GM12865 (cell line): ENCODE data around the gene STX7.
A peak's percentile ranks its signal among the peaks of the same experiment; 100 is the strongest.
"Not testable (repeated sequence)": the region's sequence is repeated elsewhere in the genome, so short reads cannot be mapped to it uniquely, and the experiment has no call there.

ENCODE experiments used
- DNase-seq: peaks from one replicate; pipeline ENCODE4 v3.0.0; 2010; ENCODE audit warnings: low read depth
- H3K4me3 ChIP-seq: 2 replicates; pipeline ENCODE4 v1.5.1; 2011; ENCODE audit warnings: mild to moderate bottlenecking, low read depth, low read length, control low read depth
- TF ChIP-seq, protein P1 (sequence below): IDR thresholded peaks from 2 replicates; pipeline ENCODE4 v1.5.1; 2011; ENCODE audit warnings: low read length, control low read depth, low read depth, inconsistent platforms; ENCODE audit not compliant: insufficient read depth; ENCODE audit errors: missing control alignments

STX7 gene

GRCh38 chr6:132537145-132537544, 24.2 kb upstream of the STX7 start:
- TF ChIP-seq, protein P1, sequence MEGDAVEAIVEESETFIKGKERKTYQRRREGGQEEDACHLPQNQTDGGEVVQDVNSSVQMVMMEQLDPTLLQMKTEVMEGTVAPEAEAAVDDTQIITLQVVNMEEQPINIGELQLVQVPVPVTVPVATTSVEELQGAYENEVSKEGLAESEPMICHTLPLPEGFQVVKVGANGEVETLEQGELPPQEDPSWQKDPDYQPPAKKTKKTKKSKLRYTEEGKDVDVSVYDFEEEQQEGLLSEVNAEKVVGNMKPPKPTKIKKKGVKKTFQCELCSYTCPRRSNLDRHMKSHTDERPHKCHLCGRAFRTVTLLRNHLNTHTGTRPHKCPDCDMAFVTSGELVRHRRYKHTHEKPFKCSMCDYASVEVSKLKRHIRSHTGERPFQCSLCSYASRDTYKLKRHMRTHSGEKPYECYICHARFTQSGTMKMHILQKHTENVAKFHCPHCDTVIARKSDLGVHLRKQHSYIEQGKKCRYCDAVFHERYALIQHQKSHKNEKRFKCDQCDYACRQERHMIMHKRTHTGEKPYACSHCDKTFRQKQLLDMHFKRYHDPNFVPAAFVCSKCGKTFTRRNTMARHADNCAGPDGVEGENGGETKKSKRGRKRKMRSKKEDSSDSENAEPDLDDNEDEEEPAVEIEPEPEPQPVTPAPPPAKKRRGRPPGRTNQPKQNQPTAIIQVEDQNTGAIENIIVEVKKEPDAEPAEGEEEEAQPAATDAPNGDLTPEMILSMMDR = no peak
- DNase-seq = no peak
- H3K4me3 ChIP-seq = no peak overlapping the region

GRCh38 chr6:132534546-132534945, 21.6 kb upstream of the STX7 start:
- not testable (repeated sequence) for DNase-seq, H3K4me3 ChIP-seq

DNA sequence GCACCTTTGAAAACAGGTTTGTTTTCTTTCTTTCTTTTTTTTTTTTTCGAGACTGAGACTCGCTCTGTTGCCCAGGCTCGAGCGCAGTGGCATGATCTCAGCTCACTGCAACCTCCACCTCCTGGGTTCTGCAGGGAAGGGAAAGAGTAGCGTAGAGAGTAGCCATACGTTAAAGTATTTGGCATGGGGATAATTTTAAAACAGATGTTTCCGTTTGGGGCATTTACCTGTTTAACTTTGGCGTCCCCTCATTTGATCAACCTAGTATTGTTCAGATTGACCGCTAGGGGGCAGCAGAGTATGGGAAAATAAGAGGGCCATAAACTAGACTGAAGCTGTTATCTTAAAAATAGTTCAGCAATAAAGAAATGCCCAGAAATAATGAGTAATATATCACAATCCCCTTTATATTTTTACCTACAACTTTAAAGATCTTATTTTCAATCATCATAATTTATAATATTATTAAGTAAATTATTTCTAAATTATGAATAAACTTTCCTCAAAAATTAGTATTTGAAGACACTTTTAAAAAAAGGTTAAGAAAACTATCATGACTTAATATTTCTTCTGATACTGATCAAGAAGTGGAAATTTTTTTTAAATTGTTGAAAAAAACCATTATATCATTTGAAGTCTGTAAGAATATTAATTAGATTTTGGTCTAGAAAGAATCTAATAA, 17.5 kb upstream of the STX7 start:
- peak overlapping the region; percentile 27; the same call in 1 of the 2 replicates for H3K4me3 ChIP-seq
- TF ChIP-seq, protein P1 = peak; percentile 69
- peak; percentile 82 for DNase-seq

- no peak for DNase-seq
- no peak overlapping the region for H3K4me3 ChIP-seq
- TF ChIP-seq, protein P1 = no peak
Measured at GRCh38 chr6:132527791-132528190, 14.9 kb upstream of the STX7 start.

DNA sequence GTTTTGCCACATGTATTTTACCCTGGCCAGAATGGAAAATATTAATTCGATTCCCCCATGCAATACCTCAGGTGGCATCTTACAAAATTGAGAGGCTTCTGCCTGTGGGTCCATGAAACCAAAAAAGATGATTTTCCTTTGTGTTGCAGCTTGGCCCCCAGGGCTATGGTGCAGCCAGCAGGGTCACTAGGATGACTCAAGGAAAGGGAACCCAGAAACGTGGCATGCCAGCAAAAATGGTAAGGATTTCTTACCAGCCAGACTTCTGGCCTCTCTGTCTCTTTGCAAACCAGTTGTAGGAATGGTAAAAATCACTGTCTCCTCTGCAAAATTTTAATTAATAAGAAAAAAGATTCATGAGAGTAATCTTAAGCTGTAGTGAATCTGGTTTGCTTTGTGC, 13.5 kb upstream of the STX7 start:
- no peak for DNase-seq
- TF ChIP-seq, protein P1 = no peak

GRCh38 chr6:132525866-132526265, 12.9 kb upstream of the STX7 start:
- no peak overlapping the region for H3K4me3 ChIP-seq
- DNase-seq = no peak
- TF ChIP-seq, protein P1 = no peak

More for the DNA sequence above, 13.5 kb upstream of the STX7 start:
- no peak overlapping the region for H3K4me3 ChIP-seq

- TF ChIP-seq, protein P1 = no peak
- no peak for DNase-seq
Measured at GRCh38 chr6:132524646-132525045, 11.7 kb upstream of the STX7 start.

More at GRCh38 chr6:132524646-132525045, 11.7 kb upstream of the STX7 start:
- no peak overlapping the region for H3K4me3 ChIP-seq
